Loucy (cell line): ENCODE results near the gene PNMA8C.

Experiments
- H2AFZ ChIP-seq: fragments of 200-600 bp; sonication (generic); 2 replicates; pipeline ENCODE4 v1.6.0; 2016; ENCODE audit warnings: antibody characterized with exemption, mild to moderate bottlenecking, low read length, moderate library complexity
- H3F3A ChIP-seq: fragments of 200-600 bp; 2 replicates; pipeline ENCODE4 v1.6.0; 2016; ENCODE audit warnings: antibody characterized with exemption, low read depth, mild to moderate bottlenecking
- H3K27me3 ChIP-seq: fragments of 200-600 bp; sonication (generic); 2 replicates; pipeline ENCODE4 v1.6.1; 2014; ENCODE audit warnings: low read length, mild to moderate bottlenecking; ENCODE audit not compliant: insufficient read depth, poor library complexity, severe bottlenecking
- H3K36me3 ChIP-seq: fragments of 200-600 bp; sonication (generic); 2 replicates; pipeline ENCODE4 v1.6.1; 2016; ENCODE audit warnings: low read length; ENCODE audit not compliant: insufficient read depth
- H3K4me1 ChIP-seq: fragments of 200-600 bp; sonication (generic); 2 replicates; pipeline ENCODE4 v1.5.1; 2014; ENCODE audit warnings: low read length, mild to moderate bottlenecking; ENCODE audit not compliant: insufficient read depth, poor library complexity, severe bottlenecking
- H3K4me2 ChIP-seq: fragments of 200-600 bp; sonication (generic); 2 replicates; pipeline ENCODE4 v1.6.0; 2014; ENCODE audit warnings: antibody characterized with exemption, low read length, low read depth, mild to moderate bottlenecking; ENCODE audit not compliant: poor library complexity, severe bottlenecking
- H3K4me3 ChIP-seq: fragments of 200-600 bp; sonication (generic); 2 replicates; pipeline ENCODE4 v1.5.1; 2014; ENCODE audit warnings: low read length, mild to moderate bottlenecking, mixed read lengths; ENCODE audit not compliant: poor library complexity, severe bottlenecking
- H3K79me2 ChIP-seq: fragments of 200-600 bp; sonication (generic); 2 replicates; pipeline ENCODE4 v1.6.1; 2014; ENCODE audit warnings: low read length; ENCODE audit not compliant: insufficient read depth
- H3K9ac ChIP-seq: fragments of 200-600 bp; sonication (generic); 2 replicates; pipeline ENCODE4 v1.6.0; 2014; ENCODE audit warnings: mild to moderate bottlenecking, low read depth, low read length, moderate library complexity; ENCODE audit not compliant: poor library complexity, severe bottlenecking
- H3K9me2 ChIP-seq: fragments of 200-600 bp; sonication (generic); replicated peaks from 2 replicates; pipeline ENCODE4 v1.6.1; 2016; ENCODE audit warnings: low read depth, low read length, mixed read lengths
- H3K9me3 ChIP-seq: fragments of 200-600 bp; sonication (generic); 2 replicates; pipeline ENCODE4 v1.6.1; 2014; ENCODE audit warnings: mild to moderate bottlenecking, antibody characterized with exemption, low read length, low read depth; ENCODE audit not compliant: insufficient read depth
- H4K20me1 ChIP-seq: fragments of 200-600 bp; sonication (generic); 2 replicates; pipeline ENCODE4 v1.6.0; 2014; ENCODE audit warnings: antibody characterized with exemption, low read length, mild to moderate bottlenecking; ENCODE audit not compliant: insufficient read depth, poor library complexity, severe bottlenecking
- CTCF ChIP-seq: fragments of 200-600 bp; sonication (generic); conservative IDR thresholded peaks from 2 replicates; pipeline ENCODE4 v1.5.1; 2014; ENCODE audit warnings: mild to moderate bottlenecking, antibody characterized with exemption, low read length
- EZH2phosphoT487 ChIP-seq: fragments of 200-600 bp; IDR thresholded peaks from 2 replicates; pipeline ENCODE4 v1.6.1; 2018; ENCODE audit warnings: antibody characterized with exemption, mild to moderate bottlenecking, moderate library complexity, borderline replicate concordance

PNMA8C gene

GRCh38 chr19:46463516-46463915 is 34.8 kb upstream of the PNMA8C start:
- H2AFZ ChIP-seq, result no peak overlapping the region
- no peak overlapping the region for H3K4me2 ChIP-seq
- no peak overlapping the region for H3K4me3 ChIP-seq
- H3K27me3 ChIP-seq, result no peaks in the 10 kb centered on the region
- no peaks in the 10 kb centered on the region for H3K9me2 ChIP-seq
- H3F3A ChIP-seq, result no peaks in the 10 kb centered on the region
- no peak overlapping the region for H3K9ac ChIP-seq
- H3K36me3 ChIP-seq, result no peaks in the 10 kb centered on the region
- no peaks in the 10 kb centered on the region for H3K4me1 ChIP-seq
- H3K9me3 ChIP-seq, result no peaks in the 10 kb centered on the region
- H4K20me1 ChIP-seq, result no peaks in the 10 kb centered on the region
- no peaks in the 10 kb centered on the region for H3K79me2 ChIP-seq
- TF ChIP-seq CTCF (no peak), EZH2phosphoT487 (no peak)

GRCh38 chr19:46461537-46461936 is 32.8 kb upstream of the PNMA8C start:
- H3K9me2 ChIP-seq, result no peaks in the 10 kb centered on the region
- H3K9ac ChIP-seq, result no peak overlapping the region
- no peaks in the 10 kb centered on the region for H3K79me2 ChIP-seq
- H3F3A ChIP-seq, result no peaks in the 10 kb centered on the region
- no peaks in the 10 kb centered on the region for H3K4me1 ChIP-seq
- TF ChIP-seq CTCF, result no peak
- TF ChIP-seq EZH2phosphoT487, result no peak
- no peaks in the 10 kb centered on the region for H4K20me1 ChIP-seq
- H3K36me3 ChIP-seq, result no peaks in the 10 kb centered on the region
- no peak overlapping the region for H2AFZ ChIP-seq
- H3K4me3 ChIP-seq, result no peak overlapping the region
- H3K27me3 ChIP-seq, result no peaks in the 10 kb centered on the region
- no peaks in the 10 kb centered on the region for H3K9me3 ChIP-seq
- H3K4me2 ChIP-seq, result no peak overlapping the region

- Histone ChIP-seq H3F3A (no peaks in the 10 kb centered on the region), H2AFZ (no peak overlapping the region), H4K20me1 (no peaks in the 10 kb centered on the region), H3K4me2 (no peak overlapping the region), H3K79me2 (no peaks in the 10 kb centered on the region), H3K27me3 (no peaks in the 10 kb centered on the region), H3K9me2 (no peaks in the 10 kb centered on the region), H3K36me3 (no peaks in the 10 kb centered on the region), H3K4me3 (no peak overlapping the region), H3K9me3 (no peaks in the 10 kb centered on the region), H3K9ac (no peak overlapping the region), H3K4me1 (no peaks in the 10 kb centered on the region)
- no peak for TF ChIP-seq EZH2phosphoT487
- no peak for TF ChIP-seq CTCF
These were observed 32.2 kb upstream of the PNMA8C start for GRCh38 chr19:46460981-46461380.
